Bronchial epithelial cell (primary cell): Measurements from ENCODE around the gene PRDM15. TPM values are rescaled to one million over a fixed set of nuclear protein-coding genes. Genes with fewer than 3 reads are reported as not detected.
A peak's percentile ranks its signal among the peaks of the same experiment; 100 is the strongest.

Experiments used
- DNase-seq: peaks from one replicate; pipeline ENCODE4 v3.0.0-alpha.2; 2010; ENCODE audit warnings: low read depth
- FAIRE-seq: peaks from 2 replicates; lab custom pipeline; 2011; peaks lifted over from hg19 to GRCh38; lab: Jason Lieb, UNC
- H3K27me3 ChIP-seq: 2 replicates; pipeline ENCODE4 v1.5.1; 2011; ENCODE audit warnings: low read length; ENCODE audit not compliant: control insufficient read depth, insufficient read depth
- H3K36me3 ChIP-seq: 2 replicates; pipeline ENCODE4 v1.5.1; 2011; ENCODE audit warnings: low read length; ENCODE audit not compliant: control insufficient read depth, insufficient read depth
- H3K4me3 ChIP-seq: 2 replicates; pipeline ENCODE4 v1.5.1; 2011; ENCODE audit warnings: mild to moderate bottlenecking, low read depth, low read length, control low read depth
- total RNA-seq: library from RNA; depleted of rRNA; stranded (reverse); fragments of >200 nt; gene quantifications from 2 replicates; pipeline ENCODE4 v1.2.1, GENCODE V29; 2014
- TF ChIP-seq, protein P1 (sequence below): IDR thresholded peaks from 2 replicates; pipeline ENCODE4 v1.5.1; 2011; ENCODE audit warnings: mild to moderate bottlenecking, moderate library complexity, low read length, control low read depth, inconsistent platforms; ENCODE audit not compliant: insufficient read depth, severe bottlenecking

PRDM15 gene
- total RNA-seq, 1 donor from 2014 or later, result 6.1 TPM

GRCh38 chr21:41920476-41920875, 41.3 kb upstream of the PRDM15 start:
- DNase-seq (no peak), FAIRE-seq (no peak)
- peaks cover 4% of the 10 kb centered on the region for H3K36me3 ChIP-seq
- TF ChIP-seq, protein P1, sequence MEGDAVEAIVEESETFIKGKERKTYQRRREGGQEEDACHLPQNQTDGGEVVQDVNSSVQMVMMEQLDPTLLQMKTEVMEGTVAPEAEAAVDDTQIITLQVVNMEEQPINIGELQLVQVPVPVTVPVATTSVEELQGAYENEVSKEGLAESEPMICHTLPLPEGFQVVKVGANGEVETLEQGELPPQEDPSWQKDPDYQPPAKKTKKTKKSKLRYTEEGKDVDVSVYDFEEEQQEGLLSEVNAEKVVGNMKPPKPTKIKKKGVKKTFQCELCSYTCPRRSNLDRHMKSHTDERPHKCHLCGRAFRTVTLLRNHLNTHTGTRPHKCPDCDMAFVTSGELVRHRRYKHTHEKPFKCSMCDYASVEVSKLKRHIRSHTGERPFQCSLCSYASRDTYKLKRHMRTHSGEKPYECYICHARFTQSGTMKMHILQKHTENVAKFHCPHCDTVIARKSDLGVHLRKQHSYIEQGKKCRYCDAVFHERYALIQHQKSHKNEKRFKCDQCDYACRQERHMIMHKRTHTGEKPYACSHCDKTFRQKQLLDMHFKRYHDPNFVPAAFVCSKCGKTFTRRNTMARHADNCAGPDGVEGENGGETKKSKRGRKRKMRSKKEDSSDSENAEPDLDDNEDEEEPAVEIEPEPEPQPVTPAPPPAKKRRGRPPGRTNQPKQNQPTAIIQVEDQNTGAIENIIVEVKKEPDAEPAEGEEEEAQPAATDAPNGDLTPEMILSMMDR, result no peak
- H3K4me3 ChIP-seq, result no peak overlapping the region
- H3K27me3 ChIP-seq, result no peaks in the 10 kb centered on the region

GRCh38 chr21:41919666-41920398, 40.7 kb upstream of the PRDM15 start:
- no peaks in the 10 kb centered on the region for H3K27me3 ChIP-seq
- TF ChIP-seq, protein P1, result no peak
- FAIRE-seq (no peak), DNase-seq (no peak)
- H3K36me3 ChIP-seq, result peaks cover 4% of the 10 kb centered on the region
- no peak overlapping the region for H3K4me3 ChIP-seq

DNA sequence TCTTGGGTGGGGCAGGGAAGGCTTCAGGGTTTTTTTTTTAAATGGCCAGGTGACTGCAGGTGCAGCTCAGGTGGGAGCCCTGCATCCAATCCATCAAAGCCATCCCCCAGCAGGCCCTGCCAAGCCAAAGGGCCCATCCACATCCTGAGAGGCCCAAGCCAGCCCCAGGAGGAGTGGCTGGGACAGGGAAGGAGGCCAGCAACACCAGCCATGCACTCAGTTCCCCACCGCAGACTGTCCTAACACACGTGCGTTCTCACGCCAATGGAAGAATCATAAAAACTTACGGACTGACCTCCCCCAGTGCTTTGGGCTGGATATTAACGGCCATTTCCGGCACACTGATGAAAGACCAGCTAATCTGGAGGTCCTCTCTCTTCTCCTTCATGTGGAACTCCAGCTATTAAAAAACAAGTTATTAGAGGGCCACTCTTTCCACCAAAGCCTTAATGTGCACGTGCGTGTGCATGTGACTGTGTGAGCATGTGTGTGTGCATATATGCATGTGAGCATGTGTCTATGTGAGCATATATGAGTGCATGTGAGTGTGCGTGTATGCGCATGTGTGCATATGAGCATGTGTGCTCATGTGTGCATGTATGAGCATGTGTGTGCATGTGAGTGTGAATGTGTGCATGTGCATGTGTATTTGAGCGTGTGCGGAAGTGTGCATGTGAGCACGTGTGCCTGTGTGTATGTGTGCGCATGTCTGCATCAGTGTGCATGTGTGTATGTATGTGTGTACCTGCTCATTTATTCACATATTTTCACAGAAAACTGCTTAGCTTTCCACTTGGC, 39.6 kb upstream of the PRDM15 start:
- DNase-seq (no peak), FAIRE-seq (peak; percentile 75)
- TF ChIP-seq, protein P1, result no peak
- H3K27me3 ChIP-seq, result no peaks in the 10 kb centered on the region
- no peak overlapping the region for H3K4me3 ChIP-seq
- H3K36me3 ChIP-seq, result peaks cover 4% of the 10 kb centered on the region

DNA sequence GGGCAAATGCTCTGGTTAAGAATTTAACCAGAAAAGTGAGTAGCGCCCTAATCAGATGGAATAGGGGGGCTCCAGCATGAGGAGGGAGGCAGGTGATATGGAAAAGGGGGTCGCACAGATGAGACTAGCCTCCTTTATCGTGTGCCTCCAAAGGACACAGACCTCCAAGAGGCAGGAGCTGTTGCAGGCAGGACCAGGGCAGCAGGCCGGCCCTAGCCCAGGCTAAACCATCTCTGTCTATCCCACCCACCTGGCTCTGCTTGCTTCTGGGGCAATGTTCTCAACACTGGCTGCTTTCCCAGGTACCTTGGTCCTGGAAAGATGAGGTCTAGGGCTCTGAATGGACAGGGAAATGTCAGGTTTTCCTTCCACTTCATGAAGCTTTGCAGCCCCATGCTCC, 38.4 kb upstream of the PRDM15 start:
- FAIRE-seq (no peak), DNase-seq (no peak)
- Histone ChIP-seq H3K4me3 (no peak overlapping the region), H3K27me3 (no peaks in the 10 kb centered on the region), H3K36me3 (peaks cover 5% of the 10 kb centered on the region)
- TF ChIP-seq, protein P1, result no peak

DNA sequence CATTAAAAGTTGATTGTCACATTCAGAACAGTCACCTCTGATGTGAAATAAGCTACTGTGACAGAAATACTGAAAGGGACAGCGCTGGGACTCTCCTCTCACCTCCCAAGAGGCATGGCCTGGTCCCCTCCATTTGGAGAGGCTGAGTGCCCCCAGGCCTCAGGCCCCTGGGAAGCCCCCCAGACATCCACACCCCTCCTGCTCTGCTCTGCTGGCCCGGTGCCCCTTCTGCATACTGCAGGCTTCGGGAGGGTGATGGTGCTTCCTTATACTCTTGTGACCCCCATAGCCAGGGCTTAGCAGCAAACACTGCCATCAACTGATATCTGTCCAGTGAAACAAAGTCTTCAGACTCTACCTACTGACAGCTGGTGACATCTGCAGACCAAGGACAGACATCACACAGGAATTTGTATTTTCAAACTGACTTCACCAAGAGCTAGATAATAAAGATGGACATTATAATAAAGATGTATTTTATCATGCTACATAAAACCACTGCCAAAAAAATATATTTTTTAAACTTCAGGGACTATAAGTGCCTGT, 37.8 kb upstream of the PRDM15 start:
- no peak overlapping the region for H3K4me3 ChIP-seq
- FAIRE-seq (no peak), DNase-seq (no peak)
- peaks cover 5% of the 10 kb centered on the region for H3K36me3 ChIP-seq
- H3K27me3 ChIP-seq, result no peaks in the 10 kb centered on the region
- TF ChIP-seq, protein P1, result no peak
